ENCODE results near the gene ITPR2.
A peak's percentile ranks its signal among the peaks of the same experiment; 100 is the strongest.
"Not testable (repeated sequence)": the region's sequence is repeated elsewhere in the genome, so short reads cannot be mapped to it uniquely, and the experiment has no call there.

Gene ITPR2

GRCh38 chr12:26767116-26767515 lies 65.9 kb downstream of the ITPR2 start:
- DNase-seq: no peak

GRCh38 chr12:26762186-26762585 lies 70.8 kb downstream of the ITPR2 start:
- no peak for DNase-seq

GRCh38 chr12:26761775-26762174 lies 71.2 kb downstream of the ITPR2 start:
- DNase-seq: no peak

- no peak for DNase-seq
Measured at GRCh38 chr12:26760657-26761293, 72.2 kb downstream of the ITPR2 start.

GRCh38 chr12:26755362-26755761 lies 77.6 kb downstream of the ITPR2 start:
- not testable (repeated sequence) for DNase-seq

- DNase-seq: no peak
Measured at GRCh38 chr12:26754148-26754547, 78.8 kb downstream of the ITPR2 start.

GRCh38 chr12:26751179-26751578 lies 81.8 kb downstream of the ITPR2 start:
- no peak for DNase-seq

DNA sequence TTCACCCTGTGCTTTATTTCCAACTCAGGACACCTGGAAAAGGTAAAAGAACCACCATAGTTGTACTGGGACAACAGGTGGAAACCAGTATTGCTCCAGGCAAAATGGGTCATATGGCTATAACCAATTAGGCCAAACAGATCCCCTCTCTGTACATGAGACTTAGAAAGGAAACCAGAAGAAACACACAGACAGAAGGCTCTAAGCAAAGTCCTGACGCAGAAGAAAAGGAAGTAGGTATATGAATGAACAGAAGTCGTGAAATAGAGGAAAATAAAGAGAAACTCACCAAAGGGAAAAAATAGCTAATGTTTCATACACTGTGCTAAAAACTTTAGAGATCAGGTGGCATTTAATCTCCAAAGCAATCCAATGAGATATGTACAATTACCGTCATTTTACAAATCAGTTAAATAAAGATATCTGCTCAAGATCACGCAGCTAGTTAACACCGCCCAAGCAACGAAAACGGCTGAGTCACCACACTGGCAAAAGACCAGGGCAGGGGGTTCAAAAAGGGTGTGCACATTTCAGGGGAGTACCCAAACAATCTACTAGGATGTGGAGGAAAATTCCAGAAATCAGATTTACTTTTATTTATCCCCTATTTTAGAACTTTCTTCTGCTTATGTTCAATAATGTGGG lies 82.3 kb downstream of the ITPR2 start:
- no peak for DNase-seq

DNA sequence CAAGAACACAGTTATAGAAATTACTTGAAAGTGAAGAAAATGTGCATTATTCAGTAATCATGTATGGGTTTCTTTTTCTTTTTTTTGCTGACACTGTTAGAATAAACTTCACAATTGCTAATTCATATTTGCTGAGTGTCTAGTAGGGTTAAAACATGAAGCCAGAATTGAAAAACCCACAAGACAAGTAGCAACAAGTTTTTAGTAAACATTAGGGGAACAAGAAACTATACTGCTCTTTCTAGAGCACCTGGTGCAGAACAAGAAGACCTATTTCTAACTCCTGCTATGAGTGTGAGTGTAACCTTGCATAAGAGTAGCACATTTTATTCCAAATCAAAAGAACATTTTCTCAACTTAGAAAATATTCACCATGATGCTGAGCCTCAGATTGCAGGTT lies 83.2 kb downstream of the ITPR2 start:
- no peak for DNase-seq

- no peak for DNase-seq
Measured at GRCh38 chr12:26748741-26749431, 84.1 kb downstream of the ITPR2 start.

DNA sequence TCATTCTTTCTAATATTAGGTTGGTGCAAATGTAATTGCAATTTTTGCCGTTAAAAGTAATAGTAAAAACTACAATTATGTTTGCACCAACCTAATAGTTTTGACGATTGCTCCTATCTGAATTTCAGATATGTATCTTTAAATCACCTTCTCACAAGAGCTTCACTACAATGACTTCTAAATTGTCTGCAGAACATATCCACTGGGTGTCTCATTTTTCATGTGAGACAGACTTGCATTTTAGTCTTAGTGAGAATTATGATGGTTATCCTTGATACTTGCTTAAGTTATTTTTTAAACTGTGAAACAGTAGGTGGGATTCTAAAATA lies 84.6 kb downstream of the ITPR2 start:
- DNase-seq: no peak

DNA sequence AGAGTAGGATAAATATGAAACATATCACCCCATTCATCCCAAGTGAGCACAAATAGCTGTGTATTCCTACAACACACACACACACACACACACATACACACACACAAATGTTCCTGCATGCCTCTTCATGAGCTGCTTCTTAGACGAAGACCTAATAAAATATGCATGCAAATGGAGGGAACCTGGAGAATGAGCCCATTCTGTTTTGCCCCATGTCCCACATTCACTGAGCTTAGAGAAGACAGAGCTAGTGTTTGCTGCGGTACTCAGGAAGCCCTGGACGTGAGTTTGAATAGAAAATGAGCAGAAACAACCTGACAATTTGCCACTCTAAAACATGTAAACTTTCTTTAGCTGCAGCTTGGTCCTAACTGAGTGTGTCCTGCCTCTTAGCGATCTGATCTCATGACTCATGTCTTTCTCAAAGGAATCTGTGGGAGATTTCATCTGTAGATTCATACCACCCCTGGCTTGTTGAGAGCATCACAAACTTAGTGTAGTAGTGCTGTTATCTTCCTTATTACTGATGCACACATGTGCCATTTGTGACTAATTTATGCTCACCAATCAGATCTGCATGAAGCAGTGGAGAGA lies 86.8 kb downstream of the ITPR2 start:
- peak in 1 of 56 donors; percentile 6 for DNase-seq

- DNase-seq: no peak
Measured at GRCh38 chr12:26744697-26745440, 88.1 kb downstream of the ITPR2 start.

DNA sequence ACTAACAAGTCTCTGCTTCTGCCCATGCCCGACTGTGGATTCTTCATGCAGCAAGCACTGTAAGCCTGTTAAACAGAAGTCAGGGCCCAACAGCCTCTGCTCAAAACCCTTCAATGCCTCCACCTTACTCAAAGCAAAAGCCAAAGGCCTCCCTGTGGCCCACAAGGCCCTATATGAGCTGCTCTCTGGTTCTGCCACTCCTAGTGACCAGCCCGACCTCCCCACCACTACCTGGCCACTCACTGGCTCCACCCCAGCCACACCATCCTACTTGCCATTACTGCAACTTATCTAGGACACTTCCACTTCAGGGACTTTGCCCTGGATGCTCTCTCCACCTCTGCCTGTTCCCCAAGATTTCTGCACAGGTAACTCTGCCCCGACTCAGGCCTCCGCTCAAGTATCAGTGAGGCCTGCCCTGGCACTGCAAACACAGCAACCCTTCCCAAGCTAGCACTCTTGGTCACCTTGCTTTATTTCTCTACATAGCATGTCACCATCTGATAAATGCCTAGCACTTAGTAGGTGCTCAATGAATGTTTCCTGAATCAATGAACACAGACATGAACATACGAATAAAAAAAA lies 88.9 kb downstream of the ITPR2 start:
- DNase-seq: no peak

- no peak for DNase-seq
Measured at GRCh38 chr12:26741584-26742227, 91.3 kb downstream of the ITPR2 start.

GRCh38 chr12:26740991-26741390 lies 92.0 kb downstream of the ITPR2 start:
- no peak for DNase-seq

DNA sequence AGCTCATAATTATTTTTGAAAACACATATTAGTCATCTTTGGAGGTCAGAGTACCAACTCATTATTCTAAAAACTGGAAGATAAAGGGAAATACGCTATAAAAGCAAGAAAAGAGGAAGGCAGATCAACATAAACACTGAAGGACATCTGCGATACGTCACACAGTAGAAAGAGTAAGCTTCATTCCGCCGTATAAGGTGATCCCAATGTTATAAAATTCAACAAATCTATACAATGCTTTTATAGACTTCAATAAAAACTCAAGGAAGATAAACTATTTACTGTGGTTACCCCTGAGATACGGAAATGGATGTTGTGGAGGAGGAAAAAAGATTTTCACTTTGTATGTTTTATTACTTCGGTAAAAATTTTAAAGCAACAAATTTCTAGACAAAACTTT lies 92.6 kb downstream of the ITPR2 start:
- DNase-seq: no peak

GRCh38 chr12:26737487-26738030 lies 95.4 kb downstream of the ITPR2 start:
- DNase-seq: no peak

GRCh38 chr12:26736563-26737486 lies 96.2 kb downstream of the ITPR2 start:
- no peak for DNase-seq
